C1 segment of cervical spinal cord (tissue), 14 donors: Measurements from ENCODE around the gene AFF2.

Experiments used
- DNase-seq, 14 donors: peaks; one replicate each; lab custom pipeline; 2025; lab: John Stamatoyannopoulos, UW

Gene AFF2

DNA sequence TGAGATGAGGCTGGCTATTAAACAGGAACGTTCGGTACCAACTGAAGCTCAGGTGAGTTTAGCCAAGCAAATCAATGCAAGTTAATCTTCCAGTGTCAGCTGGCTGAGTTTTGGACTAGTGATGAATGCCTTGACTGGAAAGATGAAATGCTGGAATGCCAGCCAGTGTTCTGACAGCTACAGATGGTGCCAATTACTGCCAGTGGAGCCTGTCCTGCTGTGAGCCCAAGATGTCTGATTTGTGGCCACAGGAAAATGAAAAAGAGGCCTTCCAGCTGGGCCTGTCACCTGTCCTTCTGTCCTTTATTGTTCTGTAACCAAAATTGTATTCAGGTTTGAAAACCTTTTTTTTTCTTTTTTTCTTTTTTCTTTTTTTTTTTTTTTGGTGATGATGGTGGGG is 223.1 kb downstream of the AFF2 start:
- DNase-seq = peak in 3 of 14 donors; percentile 0 to 89 (median 29)

DNA sequence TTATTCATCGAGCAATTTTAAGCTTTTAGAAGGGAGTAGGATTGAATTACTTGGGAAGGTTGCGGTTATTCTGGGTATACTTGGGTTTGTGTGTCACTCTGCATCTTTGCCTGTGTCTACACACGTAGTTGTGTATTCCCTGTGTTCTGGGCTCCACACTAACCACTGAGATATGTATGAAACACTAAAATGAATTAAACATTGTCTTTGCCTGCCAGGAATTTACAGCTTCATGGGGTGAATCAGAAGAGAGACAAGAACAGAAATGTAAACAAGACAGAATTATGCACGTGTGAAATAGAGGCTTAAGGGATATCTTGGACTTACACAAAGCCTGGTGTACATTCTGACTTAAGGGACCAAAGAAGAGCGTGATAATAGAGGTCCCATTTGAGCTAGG is 228.5 kb downstream of the AFF2 start:
- DNase-seq = no peak

DNA sequence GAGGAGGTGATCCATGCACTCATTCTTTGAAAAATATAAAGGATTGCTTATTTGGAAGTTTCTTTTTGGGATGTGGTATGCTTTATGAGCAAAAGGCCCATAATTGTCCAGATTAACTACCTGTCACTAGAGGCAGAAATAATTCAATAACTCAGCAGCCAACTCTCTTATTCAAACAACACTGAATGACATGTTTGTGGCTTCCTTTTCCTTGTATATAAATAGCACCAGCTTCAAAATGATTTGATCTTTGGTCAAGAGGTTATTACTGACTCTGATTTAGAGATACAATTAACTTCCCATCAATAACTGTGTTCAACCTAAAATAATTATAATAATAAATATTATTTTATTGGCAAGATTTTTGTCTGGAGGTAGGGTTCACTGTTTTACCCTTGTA is 232.3 kb downstream of the AFF2 start:
- DNase-seq = no peak

DNA sequence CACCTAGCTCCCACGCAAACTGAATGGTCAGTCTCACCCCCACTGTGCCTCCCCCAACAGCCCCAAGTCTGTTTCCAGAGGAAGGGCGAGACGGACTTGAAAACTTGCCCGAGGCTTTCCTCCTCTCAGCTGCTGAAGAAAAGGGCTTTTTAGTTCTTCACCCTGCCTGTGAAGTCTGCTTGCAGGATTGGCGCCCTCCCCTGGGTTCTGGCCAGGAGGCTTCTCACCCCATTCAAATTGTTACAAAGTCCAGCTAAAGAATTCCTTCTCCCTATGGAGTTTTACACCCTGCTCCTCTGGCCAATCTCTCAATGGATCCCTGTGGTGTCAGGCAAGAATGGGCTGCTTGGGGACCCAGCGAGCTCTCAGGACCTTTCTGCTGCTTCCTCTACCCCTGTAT is 241.0 kb downstream of the AFF2 start:
- no peak for DNase-seq

- no peak for DNase-seq
Observed at GRCh38 chrX:148755111-148755510, 254.7 kb downstream of the AFF2 start.

- DNase-seq = no peak
Observed at GRCh38 chrX:148763896-148764295, 263.5 kb downstream of the AFF2 start.

DNA sequence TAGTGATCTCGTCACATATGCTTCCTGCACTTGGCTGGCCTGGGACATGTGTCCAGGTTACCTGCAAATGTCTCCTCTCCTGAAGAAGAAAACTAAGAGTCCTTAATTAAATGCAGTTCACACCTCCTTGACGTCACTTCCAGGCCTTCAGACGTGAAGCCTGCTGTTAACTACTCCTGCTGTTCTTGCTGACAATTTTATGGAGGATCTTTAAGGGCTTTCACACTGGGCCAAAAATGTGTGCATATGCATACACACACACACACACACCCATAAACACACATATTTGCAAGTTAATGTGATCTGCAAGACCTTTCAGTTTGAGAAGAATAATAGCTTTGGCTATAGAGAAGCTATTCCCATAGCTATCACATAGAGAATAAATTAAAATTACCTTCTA is 267.9 kb downstream of the AFF2 start:
- DNase-seq = no peak

DNA sequence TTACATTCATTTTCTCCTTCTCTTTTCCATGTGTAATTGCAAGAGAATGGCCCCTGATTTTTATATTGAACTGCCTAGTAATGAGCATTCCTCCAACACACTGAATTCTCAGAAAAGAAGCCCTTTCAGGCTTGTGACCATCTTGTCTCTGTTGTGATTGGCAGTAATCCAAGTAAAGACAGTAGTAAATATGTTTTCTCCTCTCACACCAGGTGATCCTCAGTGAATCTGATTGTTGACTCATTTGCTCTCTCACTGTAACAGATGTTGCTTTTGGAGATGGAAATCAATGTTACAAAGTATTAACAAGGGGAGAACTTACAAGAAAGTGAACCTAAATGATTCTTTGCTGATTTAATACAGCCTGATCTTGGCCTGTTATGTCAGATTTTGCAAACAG is 271.0 kb downstream of the AFF2 start:
- DNase-seq = no peak

DNA sequence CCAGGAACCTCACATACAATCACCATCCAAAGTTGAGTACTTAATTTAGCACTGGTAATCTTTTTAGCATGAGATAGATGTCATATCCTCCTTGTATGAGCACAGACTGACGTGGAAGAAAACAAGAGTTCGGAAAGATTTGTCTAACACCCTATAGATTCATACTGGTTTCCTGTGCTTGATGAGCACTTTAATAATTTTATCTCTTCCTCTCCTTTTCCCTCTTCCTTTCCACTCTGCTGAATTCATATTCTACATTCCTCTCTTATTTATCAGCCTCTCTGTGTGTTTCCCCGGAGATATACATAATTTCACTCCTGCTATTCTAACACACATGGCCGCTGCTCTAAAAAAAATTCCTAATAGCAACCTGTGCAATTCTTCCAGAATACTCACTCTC is 273.9 kb downstream of the AFF2 start:
- no peak for DNase-seq

GRCh38 chrX:148784137-148784536 is 283.7 kb downstream of the AFF2 start:
- DNase-seq = no peak

- DNase-seq = peak in 3 of 14 donors; percentile 0 to 24 (median 8)
Observed at GRCh38 chrX:148784856-148785255, 284.4 kb downstream of the AFF2 start.

DNA sequence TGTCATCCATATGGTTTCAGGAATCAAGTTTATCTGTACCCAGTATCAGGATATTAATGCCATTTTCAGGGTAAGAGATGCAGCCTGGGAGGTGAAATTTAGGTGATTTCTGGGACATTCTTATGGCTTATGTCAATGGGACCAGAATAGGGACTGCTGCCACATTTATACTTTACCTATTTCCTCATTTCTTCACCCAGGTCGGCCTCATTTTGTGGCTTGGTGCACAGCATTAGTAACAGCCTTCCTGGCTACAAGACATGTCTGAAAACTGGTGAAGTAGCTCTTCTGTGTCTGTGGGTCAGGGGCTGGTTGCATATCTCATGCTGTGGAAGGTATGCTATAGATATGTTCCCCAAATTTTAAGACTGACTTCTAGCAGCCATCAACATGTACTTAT is 284.8 kb downstream of the AFF2 start:
- DNase-seq = no peak

DNA sequence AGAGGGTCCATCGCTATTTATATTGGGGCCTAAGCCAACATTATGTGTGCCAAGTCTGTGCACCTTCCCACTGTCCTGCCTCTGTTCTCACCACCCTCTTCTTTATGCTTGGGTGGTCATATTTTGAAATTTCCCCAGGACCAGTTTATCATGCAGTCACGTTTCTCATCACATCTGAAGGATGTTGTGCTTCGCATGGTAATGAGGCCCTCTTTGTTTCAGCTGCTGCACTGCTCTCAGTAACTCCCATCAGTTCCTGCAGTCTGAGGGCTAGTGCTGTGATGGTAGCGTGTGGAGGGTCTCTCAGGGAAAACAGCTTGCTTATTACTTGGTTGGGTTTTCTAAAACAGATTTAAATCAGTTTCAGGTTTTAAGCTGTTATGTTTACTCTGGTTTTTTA is 288.0 kb downstream of the AFF2 start:
- DNase-seq = no peak

GRCh38 chrX:148794350-148794749 is 293.9 kb downstream of the AFF2 start:
- DNase-seq = no peak

- no peak for DNase-seq
Observed at GRCh38 chrX:148804579-148805355, 304.4 kb downstream of the AFF2 start.

DNA sequence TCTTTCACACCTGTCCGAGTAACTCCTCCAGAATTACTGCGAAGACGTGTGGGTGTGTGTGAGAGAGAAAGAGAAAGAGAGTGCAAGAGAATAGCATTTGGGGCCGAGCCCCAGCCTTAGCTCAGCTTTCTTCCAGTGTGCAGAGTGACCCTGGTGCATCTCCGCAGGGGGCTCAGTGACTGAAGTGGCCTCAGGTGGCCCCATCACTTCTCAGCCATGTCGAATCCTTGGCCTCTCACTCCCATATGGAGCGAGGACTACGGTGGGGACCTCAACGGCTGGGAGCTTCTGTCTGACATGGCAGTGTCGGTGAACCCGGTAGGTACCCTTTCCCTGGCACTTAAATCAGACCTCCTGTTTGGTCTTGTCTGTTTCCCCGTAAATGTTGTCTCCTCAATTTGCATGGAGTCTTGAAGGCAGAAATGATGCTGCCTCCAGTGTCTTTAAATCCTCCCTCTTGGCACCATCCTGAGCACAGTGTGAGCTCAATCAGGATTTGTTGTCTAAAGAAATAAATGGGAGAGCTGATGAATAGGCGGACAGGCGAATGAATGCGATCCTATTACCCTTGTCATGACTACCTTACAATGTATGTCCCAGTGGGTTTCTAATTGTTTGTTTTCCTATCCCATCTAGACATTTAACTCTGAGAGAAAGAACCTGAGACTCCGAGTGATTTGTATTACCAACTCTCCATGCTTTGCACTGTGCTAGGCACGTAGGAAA is 305.9 kb downstream of the AFF2 start:
- DNase-seq = no peak

DNA sequence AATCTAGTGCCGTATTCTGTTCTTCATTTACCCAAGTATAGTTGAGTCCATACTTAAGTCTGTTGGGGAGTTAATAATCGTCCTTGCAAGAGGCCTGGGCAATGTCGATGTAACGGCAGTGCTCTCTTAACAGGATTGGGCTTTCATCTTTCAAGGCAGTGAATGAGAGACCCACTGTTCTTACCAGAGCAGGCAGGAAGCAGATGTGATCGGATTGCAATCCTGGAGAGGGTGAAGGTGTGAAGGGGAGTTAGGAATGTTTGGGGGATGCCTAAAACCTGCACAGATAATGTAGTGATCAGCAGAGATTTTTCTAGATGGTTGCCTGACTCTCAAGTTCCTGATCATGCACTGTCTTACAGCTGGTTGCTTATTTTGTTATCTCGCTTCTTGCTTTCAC is 308.4 kb downstream of the AFF2 start:
- no peak for DNase-seq

DNA sequence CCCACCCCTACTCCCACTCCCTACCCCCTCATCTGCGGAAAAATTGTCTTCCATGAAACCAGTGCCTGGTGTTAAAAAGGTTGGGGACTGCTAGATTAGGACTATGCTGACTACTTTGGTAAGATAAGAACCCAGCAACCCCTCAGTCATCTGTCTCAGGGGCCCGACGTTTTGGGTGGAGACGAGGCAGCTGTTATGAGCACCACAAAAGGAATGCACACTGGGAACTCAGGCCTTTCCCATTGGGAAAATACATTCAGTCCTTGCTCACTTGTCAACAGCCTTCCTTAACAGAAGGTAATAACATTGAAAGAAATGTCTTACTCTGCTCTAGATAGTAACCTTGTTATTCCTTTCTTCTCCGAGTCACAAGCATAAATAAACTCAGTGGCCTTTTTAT is 310.8 kb downstream of the AFF2 start:
- DNase-seq = no peak

DNA sequence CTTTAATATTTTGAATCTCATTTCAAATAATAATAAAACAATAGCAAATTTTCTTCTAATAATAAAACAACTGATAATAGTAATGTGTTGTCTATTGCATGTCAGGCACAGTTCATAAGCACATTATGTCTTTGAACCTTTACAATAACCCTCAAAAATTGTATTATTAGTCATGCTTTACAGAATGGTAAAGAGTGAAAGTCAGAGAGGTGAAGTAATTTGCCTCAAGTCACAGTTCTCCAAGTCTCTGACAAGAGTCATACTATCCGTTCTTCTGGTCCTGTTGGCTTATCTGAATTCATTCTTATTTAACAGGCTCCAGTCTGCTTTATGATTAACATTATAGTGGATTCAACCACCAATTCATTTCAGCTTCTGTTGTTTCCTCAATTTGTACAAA is 313.0 kb downstream of the AFF2 start:
- no peak for DNase-seq

DNA sequence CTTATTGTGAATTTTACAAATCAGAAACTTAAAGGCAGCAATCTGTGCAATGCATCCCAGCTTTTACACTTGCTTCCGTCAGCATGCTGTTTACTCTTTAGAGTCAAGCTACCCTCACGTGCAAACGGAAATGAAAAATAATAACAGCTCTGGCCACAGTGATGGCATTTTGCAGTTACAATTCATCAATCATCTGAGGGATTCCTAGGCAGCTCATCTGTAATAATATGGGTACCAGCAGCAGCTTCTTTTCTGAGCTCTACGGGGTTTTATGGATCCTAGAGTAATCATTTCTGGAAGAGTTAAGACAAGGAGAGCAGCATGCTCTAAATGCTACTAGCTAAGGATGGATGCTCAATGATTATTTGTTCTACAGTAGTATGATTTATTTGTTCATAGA is 313.6 kb downstream of the AFF2 start:
- DNase-seq = no peak

DNA sequence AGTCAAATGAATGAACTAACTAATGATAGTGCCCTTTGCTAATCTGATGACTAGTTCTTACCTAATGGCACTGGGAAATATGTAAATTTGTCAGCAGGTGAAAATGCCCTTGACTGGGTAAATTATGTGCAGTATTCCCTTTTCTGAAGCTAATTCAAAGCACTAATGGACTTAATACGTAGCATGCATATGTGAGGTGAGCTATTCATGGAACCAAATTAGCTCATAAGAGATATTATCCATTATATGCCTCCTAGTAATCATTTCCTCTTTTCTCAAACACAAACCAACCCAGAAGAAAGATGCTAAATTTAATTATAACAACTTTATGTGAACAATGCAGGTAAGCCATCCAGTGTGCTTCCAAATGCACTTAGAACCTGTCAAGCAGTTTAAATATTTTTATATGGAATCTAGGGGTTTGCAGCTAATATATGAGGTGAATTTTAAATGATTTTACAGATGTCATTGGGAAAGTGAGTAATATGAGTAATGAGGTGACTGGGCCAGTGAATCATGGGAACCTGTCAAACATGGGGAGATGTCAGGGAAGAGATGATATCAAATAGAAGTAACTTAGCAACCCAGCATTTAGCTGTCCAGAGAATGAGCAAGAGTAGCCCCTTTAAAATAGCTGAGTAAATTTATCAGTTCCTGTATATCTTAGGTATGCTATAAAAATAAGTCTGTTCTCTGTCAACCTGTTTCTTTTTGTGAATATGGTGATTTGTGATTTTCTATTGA is 315.0 kb downstream of the AFF2 start:
- no peak for DNase-seq

GRCh38 chrX:148823986-148824385 is 323.6 kb downstream of the AFF2 start:
- no peak for DNase-seq

DNA sequence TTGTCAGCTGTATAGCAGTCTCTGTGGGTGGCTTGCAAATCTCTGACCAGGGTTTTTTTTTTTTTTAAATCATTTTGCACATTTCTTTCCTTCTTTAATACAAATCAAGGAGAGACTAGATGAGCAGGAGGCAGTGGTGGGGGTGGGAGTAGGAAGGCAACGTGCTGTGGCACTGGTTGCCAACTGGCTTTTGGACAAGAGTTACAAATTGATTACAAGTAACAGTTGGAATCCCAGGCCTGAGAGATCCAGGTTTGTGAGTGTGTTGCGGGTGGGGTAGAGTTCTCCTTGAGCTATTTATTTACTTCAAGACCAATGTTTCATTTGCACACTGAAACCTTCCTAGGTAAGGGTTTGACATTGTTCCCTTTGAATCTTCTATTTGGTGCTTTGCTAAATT is 325.3 kb downstream of the AFF2 start:
- DNase-seq = no peak
